ENCODE measurements around the gene PLA2R1. TPM values are rescaled to one million over a fixed set of nuclear protein-coding genes. Genes with fewer than 3 reads are reported as not detected.

PLA2R1 gene
- total RNA-seq, 1 donor from 2014 or later = 3.0 TPM

Other genes starting within 250 kb of the PLA2R1 start
- 0.81 TPM for gene LY75, start 157.9 kb downstream of the PLA2R1 start, total RNA-seq
- gene ITGB6, start 137.7 kb upstream of the PLA2R1 start, total RNA-seq = 0.05 TPM

All from cardiac septum (tissue), 1 donor.